Gastroesophageal sphincter (tissue), 4 donors: ENCODE measurements around the gene STEAP1B. TPM values are rescaled to one million over a fixed set of nuclear protein-coding genes. Genes with fewer than 3 reads are reported as not detected.

ENCODE experiments used
- ATAC-seq: fragments of 150-250 bp; one replicate; pipeline ENCODE4 v1.9.1; 2016; ENCODE audit warnings: mild to moderate bottlenecking, moderate library complexity
- H3K27ac ChIP-seq, 4 donors: fragments of 200-600 bp; sonication (generic) in 3 of 4; 1 replicate in 3 of 4; 2 replicates in 1 of 4; pipeline ENCODE4 v1.5.1; 2016 to 2019
- H3K27me3 ChIP-seq: fragments of 200-600 bp; sonication (generic); one replicate; pipeline ENCODE4 v1.5.1; 2019
- H3K36me3 ChIP-seq, 2 donors: fragments of 200-600 bp; sonication (generic); one replicate each; pipeline ENCODE4 v1.5.1; 2019; ENCODE audit warnings: control low read depth in 1 of 2
- H3K4me1 ChIP-seq, 3 donors: fragments of 200-600 bp; sonication (generic); 1 replicate in 2 of 3; 2 replicates in 1 of 3; pipeline ENCODE4 v1.5.1; 2016 to 2019; ENCODE audit warnings: control low read depth in 2 of 3
- H3K4me3 ChIP-seq, 2 donors: fragments of 200-600 bp; sonication (generic); one replicate each; pipeline ENCODE4 v1.5.1; 2019; ENCODE audit warnings: mild to moderate bottlenecking in 1 of 2, moderate library complexity in 1 of 2
- H3K9me3 ChIP-seq, 3 donors: fragments of 200-600 bp; sonication (generic); one replicate each; pipeline ENCODE4 v1.5.1; 2017 to 2019; ENCODE audit warnings: control low read depth in 2 of 3
- EP300 ChIP-seq: sonication (generic); formaldehyde crosslinking; IDR thresholded peaks from one replicate; pipeline ENCODE4 v1.6.1; 2017; ENCODE audit warnings: antibody characterized with exemption, mild to moderate bottlenecking
- POLR2A ChIP-seq, 2 donors: fragments of 450-650 bp; IDR thresholded peaks; one replicate each; pipeline ENCODE4 v1.6.1; 2017; ENCODE audit warnings: antibody characterized with exemption in 2 of 2, mild to moderate bottlenecking in 2 of 2, moderate library complexity in 1 of 2
- POLR2AphosphoS5 ChIP-seq: sonication (generic); formaldehyde crosslinking; IDR thresholded peaks from one replicate; pipeline ENCODE4 v1.6.1; 2017; ENCODE audit warnings: antibody characterized with exemption
- WGBS, 2 donors: methylation state at CpG; one replicate each; pipeline ENCODE4 v1.1.5; 2018; ENCODE audit warnings: low coverage in 1 of 2; 5-methylcytosine and 5-hydroxymethylcytosine counted together
- total RNA-seq, 4 donors: library from RNA; depleted of rRNA; stranded (reverse); fragments of >200 nt; gene quantifications; one replicate each; pipeline ENCODE4 v1.1.0, GENCODE V29; 2016
- TF ChIP-seq, protein P1 (sequence below), 4 experiments: fragments of 200-600 bp in 2 of 4; fragments of 450-650 bp in 2 of 4; sonication (generic) in 1 of 4; IDR thresholded peaks; one replicate each; pipeline ENCODE4 v1.5.1; 2017 to 2019; ENCODE audit warnings: antibody characterized with exemption in 4 of 4, mild to moderate bottlenecking in 2 of 4, moderate library complexity in 2 of 4

STEAP1B gene
- total RNA-seq, 4 donors from 2014 or later = 0.66 to 2.8 (median 0.67) TPM; not detected in 1

DNA sequence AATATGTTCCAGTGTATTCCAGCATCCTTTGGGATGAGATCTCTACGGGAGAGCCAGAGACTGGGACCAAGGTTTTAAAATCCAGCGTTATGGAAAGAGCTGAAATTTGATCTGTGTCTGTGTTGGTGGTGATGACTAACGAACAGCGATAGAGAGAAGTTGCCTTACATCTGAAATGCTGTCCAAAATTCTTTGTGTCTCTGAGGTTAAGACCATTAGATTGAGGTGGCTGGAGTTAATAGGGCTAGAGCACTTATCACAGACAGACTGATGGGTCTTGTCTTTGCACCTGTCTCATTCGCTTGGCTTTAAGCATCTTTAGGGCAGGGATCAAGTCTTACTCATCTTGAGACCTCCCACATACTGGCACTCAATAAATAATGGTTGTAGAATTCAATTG is 102.0 kb downstream of the STEAP1B start:
- no peaks in the 10 kb centered on the region for H3K36me3 ChIP-seq
- 73 to 76% methylated on average over 5 of the region's 5 CpGs for WGBS, 2 donors
- TF ChIP-seq POLR2A (IDR thresholded peaks at IDR 0.05) (no peak), EP300 (no peak), POLR2AphosphoS5 (no peak)
- TF ChIP-seq, protein P1, sequence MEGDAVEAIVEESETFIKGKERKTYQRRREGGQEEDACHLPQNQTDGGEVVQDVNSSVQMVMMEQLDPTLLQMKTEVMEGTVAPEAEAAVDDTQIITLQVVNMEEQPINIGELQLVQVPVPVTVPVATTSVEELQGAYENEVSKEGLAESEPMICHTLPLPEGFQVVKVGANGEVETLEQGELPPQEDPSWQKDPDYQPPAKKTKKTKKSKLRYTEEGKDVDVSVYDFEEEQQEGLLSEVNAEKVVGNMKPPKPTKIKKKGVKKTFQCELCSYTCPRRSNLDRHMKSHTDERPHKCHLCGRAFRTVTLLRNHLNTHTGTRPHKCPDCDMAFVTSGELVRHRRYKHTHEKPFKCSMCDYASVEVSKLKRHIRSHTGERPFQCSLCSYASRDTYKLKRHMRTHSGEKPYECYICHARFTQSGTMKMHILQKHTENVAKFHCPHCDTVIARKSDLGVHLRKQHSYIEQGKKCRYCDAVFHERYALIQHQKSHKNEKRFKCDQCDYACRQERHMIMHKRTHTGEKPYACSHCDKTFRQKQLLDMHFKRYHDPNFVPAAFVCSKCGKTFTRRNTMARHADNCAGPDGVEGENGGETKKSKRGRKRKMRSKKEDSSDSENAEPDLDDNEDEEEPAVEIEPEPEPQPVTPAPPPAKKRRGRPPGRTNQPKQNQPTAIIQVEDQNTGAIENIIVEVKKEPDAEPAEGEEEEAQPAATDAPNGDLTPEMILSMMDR (IDR thresholded peaks at IDR 0.05) = no peak
- H3K4me1 ChIP-seq = no peaks in the 10 kb centered on the region
- ATAC-seq = no peak
- H3K27me3 ChIP-seq = no peaks in the 10 kb centered on the region
- H3K4me3 ChIP-seq = no peak overlapping the region
- no peak overlapping the region for H3K27ac ChIP-seq
- no peaks in the 10 kb centered on the region for H3K9me3 ChIP-seq

DNA sequence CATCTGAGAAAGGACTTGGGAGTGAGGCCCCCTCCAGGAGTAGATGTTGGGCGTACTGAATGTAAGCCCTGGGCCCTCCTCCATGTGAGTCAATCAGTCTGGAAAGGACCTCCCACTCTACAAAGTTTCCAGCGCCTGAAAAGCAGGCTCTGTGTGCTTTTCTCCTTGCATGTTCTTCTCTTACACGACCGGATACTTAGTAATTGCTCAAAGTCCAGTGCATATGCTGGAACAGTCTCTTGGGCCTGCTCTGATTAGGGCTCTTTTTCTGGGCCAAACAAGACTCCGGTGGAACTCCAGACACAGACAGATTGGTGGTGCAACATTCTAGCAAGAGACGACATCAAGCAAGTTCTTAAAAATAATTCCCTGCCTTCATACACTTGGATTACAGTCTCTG is 104.8 kb downstream of the STEAP1B start:
- Histone ChIP-seq H3K9me3 (no peaks in the 10 kb centered on the region), H3K4me1 (no peaks in the 10 kb centered on the region), H3K27ac (no peak overlapping the region), H3K27me3 (no peaks in the 10 kb centered on the region), H3K36me3 (no peaks in the 10 kb centered on the region), H3K4me3 (no peak overlapping the region)
- TF ChIP-seq POLR2AphosphoS5 = no peak
- ATAC-seq = no peak
- WGBS, 2 donors = no CpG with 5 or more reads among the region's 6 CpGs

DNA sequence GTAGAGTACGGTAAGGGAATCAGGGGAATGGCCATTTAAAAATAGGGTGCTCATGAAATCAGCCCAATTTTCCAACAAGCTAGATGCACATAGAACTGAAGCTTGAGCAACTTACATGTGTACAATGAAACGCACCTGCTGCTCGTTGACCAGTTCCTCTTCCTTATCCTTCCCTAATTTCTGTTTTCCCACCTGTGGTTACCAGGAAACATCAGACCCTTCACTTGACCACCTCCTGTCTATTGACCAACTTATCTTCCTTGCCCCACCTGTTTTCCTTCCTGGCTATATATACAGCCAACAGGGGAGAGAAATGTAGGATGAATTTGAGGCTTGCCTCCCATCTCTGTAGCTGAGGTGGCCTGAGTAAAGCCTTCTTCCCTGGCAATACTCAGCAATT is 105.2 kb downstream of the STEAP1B start:
- H3K36me3 ChIP-seq = no peaks in the 10 kb centered on the region
- 63 to 73% methylated on average over 1 to 3 of the region's 3 CpGs for WGBS, 2 donors
- no peaks in the 10 kb centered on the region for H3K27me3 ChIP-seq
- no peak for ATAC-seq
- no peaks in the 10 kb centered on the region for H3K4me1 ChIP-seq
- no peaks in the 10 kb centered on the region for H3K9me3 ChIP-seq
- no peak overlapping the region for H3K27ac ChIP-seq
- no peak overlapping the region for H3K4me3 ChIP-seq
- TF ChIP-seq EP300 (no peak), POLR2A (IDR thresholded peaks at IDR 0.05) (no peak)
- TF ChIP-seq, protein P1 (IDR thresholded peaks at IDR 0.05) = no peak

DNA sequence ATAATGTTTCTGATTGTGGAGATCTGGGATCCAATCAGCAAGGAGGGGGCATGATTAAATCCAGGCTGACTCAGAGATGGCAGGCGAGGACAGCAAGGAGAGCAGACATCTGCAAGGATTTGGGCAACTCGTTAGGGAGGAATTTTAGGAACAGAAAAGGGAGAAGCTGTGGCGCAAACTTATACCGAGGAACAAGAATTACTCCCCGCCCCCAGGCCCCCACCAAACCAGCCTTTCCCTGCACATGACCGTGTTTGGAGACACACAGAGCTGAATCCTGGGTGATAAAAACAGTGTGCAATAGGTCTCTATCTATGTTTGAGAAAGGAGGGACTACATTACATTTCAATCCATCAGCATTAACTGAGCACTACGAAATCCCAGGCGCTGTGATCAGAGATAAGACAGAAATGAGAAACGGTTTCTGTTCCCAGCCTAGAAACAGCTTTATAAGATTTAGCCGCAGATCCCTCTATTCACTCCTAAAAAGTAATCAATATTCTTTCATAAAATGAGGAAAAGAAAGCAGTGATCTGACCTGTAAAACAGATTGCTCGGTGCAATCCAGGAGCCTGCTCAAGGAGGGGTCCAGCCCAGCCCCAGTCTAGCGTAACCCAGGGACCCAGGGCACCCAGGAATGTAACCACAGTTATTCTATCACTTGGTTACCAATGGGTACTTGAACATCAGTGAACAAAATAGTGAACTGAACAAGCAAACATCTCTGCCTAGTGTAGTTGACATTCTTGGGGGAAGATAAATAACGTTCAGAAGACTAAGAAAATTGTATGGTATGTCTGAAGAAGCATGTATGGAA is 105.9 kb downstream of the STEAP1B start:
- H3K9me3 ChIP-seq = no peaks in the 10 kb centered on the region
- TF ChIP-seq EP300 = no peak
- TF ChIP-seq, protein P1 (IDR thresholded peaks at IDR 0.05) = no peak
- no peak for TF ChIP-seq POLR2A (IDR thresholded peaks at IDR 0.05)
- no peak for TF ChIP-seq POLR2AphosphoS5
- no peaks in the 10 kb centered on the region for H3K27me3 ChIP-seq
- H3K4me3 ChIP-seq = no peak overlapping the region
- no peaks in the 10 kb centered on the region for H3K4me1 ChIP-seq
- no peak overlapping the region for H3K27ac ChIP-seq
- 42 to 64% methylated on average over 8 to 13 of the region's 13 CpGs for WGBS, 2 donors
- no peaks in the 10 kb centered on the region for H3K36me3 ChIP-seq
- no peak for ATAC-seq

DNA sequence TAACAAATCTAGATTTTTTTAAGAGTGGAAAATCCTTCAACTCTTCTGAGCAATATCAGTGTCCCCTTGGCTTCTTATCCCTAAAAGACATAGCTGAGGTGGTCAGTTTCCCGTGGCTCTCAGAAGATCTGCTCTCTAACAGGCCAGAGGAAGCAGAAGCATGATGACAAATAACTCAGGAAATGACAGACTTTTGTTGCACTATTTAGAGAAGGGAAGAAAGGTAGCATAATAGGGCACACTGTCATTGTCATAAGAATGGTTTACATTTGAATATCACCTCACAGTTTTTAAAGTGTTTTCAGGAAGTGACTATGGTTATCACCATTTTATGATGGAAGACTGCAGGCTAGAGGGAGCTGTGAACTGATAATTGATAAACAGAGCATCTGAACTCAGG is 109.5 kb downstream of the STEAP1B start:
- H3K4me1 ChIP-seq = no peaks in the 10 kb centered on the region
- 50 to 56% methylated on average over 1 of the region's 1 CpG for WGBS, 2 donors
- no peaks in the 10 kb centered on the region for H3K27me3 ChIP-seq
- no peak overlapping the region for H3K4me3 ChIP-seq
- no peaks in the 10 kb centered on the region for H3K36me3 ChIP-seq
- no peak overlapping the region for H3K27ac ChIP-seq
- no peaks in the 10 kb centered on the region for H3K9me3 ChIP-seq
- TF ChIP-seq, protein P1 (IDR thresholded peaks at IDR 0.05) = no peak
- TF ChIP-seq POLR2A (IDR thresholded peaks at IDR 0.05) = no peak
- TF ChIP-seq POLR2AphosphoS5 = no peak
- TF ChIP-seq EP300 = no peak
- no peak for ATAC-seq
